PFSK-1 (cell line): Measurements from ENCODE around the gene KCNC3.

Experiments used
- FOXP2 ChIP-seq: optimal IDR thresholded peaks from 2 replicates; pipeline ENCODE3; 2011; ENCODE audit warnings: borderline replicate concordance, control low read depth, inconsistent platforms; ENCODE audit not compliant: insufficient read depth; ENCODE audit errors: extremely low read length, extremely low read depth
- POLR2AphosphoS5 ChIP-seq: IDR thresholded peaks from 2 replicates; pipeline ENCODE4 v1.6.1; 2012; ENCODE audit warnings: low read depth, mild to moderate bottlenecking, control low read depth, low read length, moderate library complexity
- REST ChIP-seq, 2 experiments: IDR thresholded peaks; 2 replicates each; pipeline versions ENCODE4 v1.6.1 to v1.8.0; 2011 to 2012; ENCODE audit warnings: low read depth in 2 of 2, low read length in 2 of 2, control low read depth in 1 of 2, inconsistent platforms in 1 of 2, mild to moderate bottlenecking in 1 of 2, moderate library complexity in 1 of 2; ENCODE audit not compliant: insufficient read depth in 1 of 2
- SIN3A ChIP-seq: IDR thresholded peaks from 2 replicates; pipeline ENCODE4 v1.6.1; 2012; ENCODE audit warnings: mild to moderate bottlenecking, low read length, moderate library complexity, borderline replicate concordance; ENCODE audit not compliant: insufficient read depth
- TAF1 ChIP-seq: IDR thresholded peaks from 2 replicates; pipeline ENCODE4 v1.6.1; 2012; ENCODE audit warnings: low read length, control low read depth, borderline replicate concordance; ENCODE audit not compliant: insufficient read depth

Gene KCNC3

GRCh38 chr19:50334741-50335421, 5.7 kb upstream of the KCNC3 start:
- TF ChIP-seq REST (IDR thresholded peaks at IDR 0.05; ENCODE audit: insufficient read depth in 1 of 2, low read depth in 2 of 2, low read length in 2 of 2) = no peak
- no peak for TF ChIP-seq TAF1
- no peak for TF ChIP-seq POLR2AphosphoS5
- no peak for TF ChIP-seq SIN3A
- no peak for TF ChIP-seq FOXP2

- no peak for TF ChIP-seq SIN3A
- TF ChIP-seq POLR2AphosphoS5 = 0 out of 2 replicates have a peak, but pooled peaks have one; percentile 34
These were observed 4.8 kb upstream of the KCNC3 start for GRCh38 chr19:50333737-50334617.

- TF ChIP-seq POLR2AphosphoS5 (no peak), SIN3A (no peak), FOXP2 (no peak), REST (IDR thresholded peaks at IDR 0.05; ENCODE audit: insufficient read depth in 1 of 2, low read depth in 2 of 2, low read length in 2 of 2) (no peak), TAF1 (no peak)
These were observed 4.1 kb upstream of the KCNC3 start for GRCh38 chr19:50333235-50333736.

GRCh38 chr19:50332244-50333038, 3.3 kb upstream of the KCNC3 start:
- TF ChIP-seq TAF1 = no peak
- TF ChIP-seq REST (IDR thresholded peaks at IDR 0.05; ENCODE audit: insufficient read depth in 1 of 2, low read depth in 2 of 2, low read length in 2 of 2) = no peak
- no peak for TF ChIP-seq SIN3A
- TF ChIP-seq FOXP2 = no peak
- no peak for TF ChIP-seq POLR2AphosphoS5

DNA sequence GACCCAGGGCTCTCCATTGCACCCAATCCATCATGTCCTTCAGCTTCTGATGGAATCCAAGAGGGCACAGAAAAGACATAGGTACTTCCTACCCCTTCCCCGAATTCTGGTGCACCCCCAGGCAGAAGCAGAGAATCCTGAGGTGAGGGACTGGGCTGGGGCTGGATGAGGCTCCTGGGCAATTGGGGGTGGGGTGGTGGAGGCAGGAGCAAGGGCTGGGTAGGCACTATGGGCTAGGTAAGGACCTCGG, 2.7 kb upstream of the KCNC3 start:
- TF ChIP-seq FOXP2 (no peak), REST (IDR thresholded peaks at IDR 0.05; ENCODE audit: insufficient read depth in 1 of 2, low read depth in 2 of 2, low read length in 2 of 2) (no peak), POLR2AphosphoS5 (no peak), TAF1 (no peak), SIN3A (no peak)
